GM18508 (cell line): ENCODE measurements around the gene OR2T8.

Experiments used
- ATAC-seq: cut with Tn5 transposase; IDR thresholded peaks from one replicate; pipeline ENCODE4 v1.9.1; 2021; ENCODE audit warnings: moderate number of reproducible peaks; ENCODE audit not compliant: insufficient read depth, unreplicated experiment

OR2T8 gene

GRCh38 chr1:247919952-247920351, at the start of gene OR2T8:
Gene OR2T8, plus strand, starts transcription at chr1:247920252. Its CDS starts 766 bp downstream, at chr1:247921018.
- ATAC-seq, result no peak

GRCh38 chr1:247883346-247883745, 36.7 kb upstream of the OR2T8 start:
- no peak for ATAC-seq

GRCh38 chr1:247884797-247885413, 35.1 kb upstream of the OR2T8 start:
- ATAC-seq, result no peak

- no peak for ATAC-seq
These were observed 24.9 kb upstream of the OR2T8 start, which contains the start of gene OR2W3 for GRCh38 chr1:247895163-247895637. Gene OR2W3, plus strand, starts transcription at chr1:247895587. Its CDS starts 0 bp downstream, at chr1:247895587.

GRCh38 chr1:247895976-247896375, 24.1 kb upstream of the OR2T8 start:
- ATAC-seq, result no peak

- no peak for ATAC-seq
These were observed 15.9 kb upstream of the OR2T8 start for GRCh38 chr1:247904122-247904521.

GRCh38 chr1:247905181-247905580, 14.9 kb upstream of the OR2T8 start:
- no peak for ATAC-seq

GRCh38 chr1:247905910-247906503, 14.0 kb upstream of the OR2T8 start:
- no peak for ATAC-seq

GRCh38 chr1:247906504-247907047, 13.5 kb upstream of the OR2T8 start:
- no peak for ATAC-seq

- ATAC-seq, result no peak
These were observed 11.3 kb upstream of the OR2T8 start for GRCh38 chr1:247908766-247909165.

GRCh38 chr1:247913786-247914185, 6.3 kb upstream of the OR2T8 start:
- ATAC-seq, result no peak

GRCh38 chr1:247914941-247915662, 5.0 kb upstream of the OR2T8 start:
- ATAC-seq, result no peak

GRCh38 chr1:247923941-247924340, 3.9 kb downstream of the OR2T8 start:
- ATAC-seq, result no peak

GRCh38 chr1:247924868-247925267, 4.8 kb downstream of the OR2T8 start, which contains the start of gene OR2AJ1:
Gene OR2AJ1, plus strand, starts transcription at chr1:247924889. Its CDS starts 8,880 bp downstream, at chr1:247933769.
- no peak for ATAC-seq

- ATAC-seq, result no peak
These were observed 13.9 kb downstream of the OR2T8 start for GRCh38 chr1:247933989-247934388.

- ATAC-seq, result no peak
These were observed 15.7 kb downstream of the OR2T8 start for GRCh38 chr1:247935781-247936180.

GRCh38 chr1:247936415-247936814, 16.4 kb downstream of the OR2T8 start:
- no peak for ATAC-seq

GRCh38 chr1:247936965-247937734, 17.1 kb downstream of the OR2T8 start:
- peak; percentile 96 for ATAC-seq

- ATAC-seq, result no peak
These were observed 22.6 kb downstream of the OR2T8 start for GRCh38 chr1:247942624-247943023.

- ATAC-seq, result no peak
These were observed 28.5 kb downstream of the OR2T8 start, which contains the start of gene OR2L8 for GRCh38 chr1:247948558-247948957. Gene OR2L8, plus strand, starts transcription at chr1:247948858. Its CDS starts 0 bp downstream, at chr1:247948858.
